Mesenchymal stem cell (in vitro differentiated cells and primary cell): ENCODE data around the gene CDCA3.

Experiments used
- DNase-seq: peaks from one replicate; pipeline ENCODE4 v3.0.0-alpha.2; 2013
- H2AFZ ChIP-seq: one replicate; pipeline ENCODE4 v1.6.1; 2013; ENCODE audit warnings: low read depth, mild to moderate bottlenecking, control low read depth, inconsistent platforms, low read length, moderate library complexity
- H2AK5ac ChIP-seq: 2 replicates; pipeline ENCODE4 v1.6.1; 2013; ENCODE audit warnings: low read length, moderate library complexity, mild to moderate bottlenecking, inconsistent platforms; ENCODE audit not compliant: severe bottlenecking
- H2BK120ac ChIP-seq: one replicate; pipeline ENCODE4 v1.6.1; 2013; ENCODE audit warnings: low read depth, mild to moderate bottlenecking, inconsistent platforms, low read length, moderate library complexity
- H2BK12ac ChIP-seq, 2 experiments: one replicate each; pipeline ENCODE4 v1.6.1; 2013; ENCODE audit warnings: inconsistent platforms in 2 of 2, low read length in 2 of 2, mild to moderate bottlenecking in 2 of 2, moderate library complexity in 2 of 2, control low read depth in 1 of 2
- H2BK15ac ChIP-seq: one replicate; pipeline ENCODE4 v1.6.1; 2013; ENCODE audit warnings: mild to moderate bottlenecking, low read depth, inconsistent platforms; ENCODE audit not compliant: poor library complexity, severe bottlenecking
- H2BK5ac ChIP-seq: 2 replicates; pipeline ENCODE4 v1.6.1; 2013; ENCODE audit warnings: low read depth, mild to moderate bottlenecking, low read length, control low read depth, inconsistent platforms; ENCODE audit not compliant: poor library complexity, severe bottlenecking
- H3K14ac ChIP-seq, 2 experiments: one replicate each; pipeline ENCODE4 v1.6.1; 2013; ENCODE audit warnings: inconsistent platforms in 2 of 2, low read length in 2 of 2, control low read depth in 1 of 2, mild to moderate bottlenecking in 1 of 2, moderate library complexity in 1 of 2
- H3K18ac ChIP-seq, 2 experiments: one replicate each; pipeline ENCODE4 v1.6.1; 2013; ENCODE audit warnings: inconsistent platforms in 2 of 2, low read length in 2 of 2, control low read depth in 1 of 2, low read depth in 1 of 2, mild to moderate bottlenecking in 1 of 2
- H3K23ac ChIP-seq, 2 experiments: one replicate each; pipeline ENCODE4 v1.6.1; 2013; ENCODE audit warnings: inconsistent platforms in 2 of 2, low read length in 2 of 2, mild to moderate bottlenecking in 2 of 2, moderate library complexity in 2 of 2, control low read depth in 1 of 2
- H3K27ac ChIP-seq: 2 replicates; pipeline ENCODE4 v1.5.1; 2013; ENCODE audit warnings: mild to moderate bottlenecking, moderate library complexity, low read length, control low read depth, inconsistent platforms; ENCODE audit not compliant: poor library complexity, severe bottlenecking
- H3K27me3 ChIP-seq, 2 experiments: 2 replicates each; pipeline versions ENCODE4 v1.6.1 to v1.7.0; 2013; ENCODE audit warnings: low read length in 2 of 2, mild to moderate bottlenecking in 2 of 2, moderate library complexity in 2 of 2, control low read depth in 1 of 2, inconsistent platforms in 1 of 2; ENCODE audit not compliant: control insufficient read depth in 1 of 2, insufficient read depth in 1 of 2
- H3K36me3 ChIP-seq, 2 experiments: 2 replicates each; pipeline versions ENCODE4 v1.6.1 to v1.7.0; 2013; ENCODE audit warnings: low read length in 2 of 2, control low read depth in 1 of 2, inconsistent platforms in 1 of 2, low read depth in 1 of 2, mild to moderate bottlenecking in 1 of 2; ENCODE audit not compliant: insufficient read depth in 2 of 2, control insufficient read depth in 1 of 2
- H3K4ac ChIP-seq, 2 experiments: one replicate each; pipeline ENCODE4 v1.6.1; 2013; ENCODE audit warnings: inconsistent platforms in 2 of 2, low read length in 2 of 2, mild to moderate bottlenecking in 2 of 2, moderate library complexity in 2 of 2, control low read depth in 1 of 2, low read depth in 1 of 2
- H3K4me1 ChIP-seq: 2 replicates; pipeline ENCODE4 v1.6.1; 2013; ENCODE audit warnings: low read depth, low read length, control low read depth; ENCODE audit not compliant: control insufficient read depth, insufficient read depth
- H3K4me2 ChIP-seq: 2 replicates; pipeline ENCODE4 v1.6.1; 2013; ENCODE audit warnings: low read length, mild to moderate bottlenecking, inconsistent platforms; ENCODE audit not compliant: poor library complexity, severe bottlenecking
- H3K4me3 ChIP-seq, 2 experiments: 2 replicates each; pipeline versions ENCODE4 v1.5.1 to v1.7.0; 2013; ENCODE audit warnings: low read length in 2 of 2, mild to moderate bottlenecking in 2 of 2, control low read depth in 1 of 2, low read depth in 1 of 2; ENCODE audit not compliant: insufficient read depth in 1 of 2
- H3K79me1 ChIP-seq: replicated peaks from 2 replicates; pipeline ENCODE4 v1.6.1; 2013; ENCODE audit warnings: mild to moderate bottlenecking, control low read depth, low read length, inconsistent platforms; ENCODE audit not compliant: poor library complexity, severe bottlenecking
- H3K9ac ChIP-seq: 2 replicates; pipeline ENCODE4 v1.7.0; 2013; ENCODE audit warnings: mild to moderate bottlenecking, low read length, moderate library complexity
- H3K9me3 ChIP-seq: 2 replicates; pipeline ENCODE4 v1.7.0; 2013; ENCODE audit warnings: mild to moderate bottlenecking, low read length; ENCODE audit not compliant: control insufficient read depth
- H4K8ac ChIP-seq: one replicate; pipeline ENCODE4 v1.6.1; 2013; ENCODE audit warnings: inconsistent platforms, mild to moderate bottlenecking, low read length, moderate library complexity
- H4K91ac ChIP-seq: one replicate; pipeline ENCODE4 v1.6.1; 2013; ENCODE audit warnings: mild to moderate bottlenecking, low read length, inconsistent platforms
- WGBS: methylation state at CpG from one replicate; pipeline ENCODE4 v1.1.7; 2013; ENCODE audit warnings: mixed read lengths; 5-methylcytosine and 5-hydroxymethylcytosine counted together

The CDCA3 gene

DNA sequence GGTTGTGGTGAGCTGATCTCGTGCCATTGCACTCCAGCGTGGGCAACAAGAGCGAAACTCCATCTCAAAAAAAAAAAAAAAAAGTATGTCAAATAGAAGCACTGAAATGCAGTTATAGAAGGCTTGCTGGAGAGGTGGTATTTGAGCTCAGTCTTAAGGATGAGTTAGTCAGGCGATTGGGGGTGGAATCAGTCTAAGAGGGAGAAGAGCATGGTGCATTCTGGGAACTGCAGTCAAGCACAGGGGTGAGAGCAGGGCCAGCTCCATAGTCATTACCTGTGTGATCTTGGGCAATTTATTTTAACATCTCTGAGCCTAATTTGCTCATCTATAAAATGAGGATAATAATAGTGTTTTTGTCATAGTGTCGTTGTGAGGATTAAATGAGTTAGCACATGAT lies 16.2 kb downstream of the CDCA3 start:
- no peak for DNase-seq
- Histone ChIP-seq H3K36me3 (peaks cover 73 to 85% of the 10 kb centered on the region in 2 experiments), H3K14ac (no peak overlapping the region), H2BK120ac (no peak overlapping the region), H3K9me3 (no peaks in the 10 kb centered on the region), H2BK15ac (no peak overlapping the region), H3K79me1 (peaks cover 38% of the 10 kb centered on the region), H3K4ac (no peak overlapping the region), H3K9ac (no peak overlapping the region), H3K4me1 (peaks cover 9% of the 10 kb centered on the region), H2BK12ac (no peak overlapping the region), H3K4me3 (no peak overlapping the region), H4K91ac (no peak overlapping the region), H4K8ac (no peak overlapping the region), H2BK5ac (no peak overlapping the region), H3K18ac (no peak overlapping the region), H3K4me2 (no peak overlapping the region), H3K27ac (no peak overlapping the region), H2AFZ (no peak overlapping the region), H3K23ac (no peak overlapping the region), H2AK5ac (no peak overlapping the region), H3K27me3 (no peaks in the 10 kb centered on the region)
- 76% methylated on average over 2 of the region's 5 CpGs for WGBS

DNA sequence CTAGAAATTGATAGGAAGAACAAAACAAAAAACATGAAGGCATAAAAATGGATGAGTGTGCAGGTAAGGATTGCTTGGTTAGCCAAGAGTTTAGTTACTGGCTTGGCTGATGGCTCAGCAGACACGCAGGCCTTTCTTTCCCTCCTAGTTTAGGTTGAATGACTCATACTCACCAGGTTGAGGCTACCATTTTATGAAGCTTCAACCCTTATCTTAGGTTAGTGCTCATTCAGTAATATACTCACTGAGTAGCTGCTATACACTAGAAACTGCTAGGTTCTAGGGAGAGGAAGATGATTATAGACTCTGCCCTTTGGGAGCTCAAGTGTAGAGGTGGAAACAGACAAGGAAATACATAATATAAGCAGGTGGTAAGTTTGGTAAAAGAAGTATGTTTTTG lies 16.8 kb downstream of the CDCA3 start:
- no peak overlapping the region for H2BK5ac ChIP-seq
- no peak overlapping the region for H2AK5ac ChIP-seq
- H3K4me3 ChIP-seq: no peak overlapping the region
- no peaks in the 10 kb centered on the region for H3K9me3 ChIP-seq
- H4K8ac ChIP-seq: no peak overlapping the region
- no peak overlapping the region for H3K18ac ChIP-seq
- WGBS: no CpG with 5 or more reads among the region's 1 CpG
- peaks cover 40% of the 10 kb centered on the region for H3K79me1 ChIP-seq
- H2AFZ ChIP-seq: no peak overlapping the region
- H3K14ac ChIP-seq: no peak overlapping the region
- H4K91ac ChIP-seq: no peak overlapping the region
- DNase-seq: no peak
- no peak overlapping the region for H3K4ac ChIP-seq
- no peak overlapping the region for H3K27ac ChIP-seq
- no peak overlapping the region for H3K4me2 ChIP-seq
- no peak overlapping the region for H2BK15ac ChIP-seq
- H3K23ac ChIP-seq: no peak overlapping the region
- H3K36me3 ChIP-seq: peaks cover 68 to 79% of the 10 kb centered on the region in 2 experiments
- no peak overlapping the region for H3K9ac ChIP-seq
- H2BK120ac ChIP-seq: no peak overlapping the region
- H3K4me1 ChIP-seq: peaks cover 13% of the 10 kb centered on the region
- H2BK12ac ChIP-seq: no peak overlapping the region
- H3K27me3 ChIP-seq: no peaks in the 10 kb centered on the region

DNA sequence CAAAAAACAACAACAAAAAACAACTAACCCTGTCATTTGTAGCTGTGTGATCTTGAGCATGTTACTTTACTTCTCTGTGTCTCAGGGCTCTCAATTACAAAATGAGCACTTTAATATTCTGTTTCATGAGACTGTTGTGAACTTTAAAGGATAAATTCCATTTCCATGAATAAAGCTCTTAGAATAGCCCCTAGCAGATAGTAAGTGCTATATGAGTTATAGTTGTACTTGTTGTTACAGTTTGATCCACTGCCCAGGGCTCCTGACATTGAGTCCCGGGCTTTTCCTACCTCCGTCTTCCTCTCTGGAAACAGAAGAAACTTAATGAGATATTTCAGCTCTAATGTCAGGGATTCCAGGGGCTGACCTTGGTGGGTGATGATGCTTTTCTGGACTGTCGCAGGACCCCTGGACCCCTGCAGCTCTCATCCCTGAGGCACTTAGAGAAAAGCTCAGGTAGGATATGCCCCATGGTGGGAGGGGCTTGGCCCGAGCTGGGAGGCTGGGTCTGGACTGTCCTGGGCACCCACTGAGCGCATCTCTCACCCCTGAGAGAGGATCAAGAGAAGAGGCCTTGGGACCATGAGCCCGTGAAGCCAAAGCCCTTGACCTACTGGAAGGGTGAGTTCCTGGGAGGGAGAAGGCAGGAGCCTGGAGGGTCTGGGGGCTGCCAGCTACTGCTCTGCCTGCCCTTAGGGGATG lies 17.7 kb downstream of the CDCA3 start:
- WGBS: 91% methylated on average over 6 of the region's 6 CpGs
- H3K4me2 ChIP-seq: no peak overlapping the region
- H3K27ac ChIP-seq: no peak overlapping the region
- no peak overlapping the region for H4K8ac ChIP-seq
- H2BK12ac ChIP-seq: no peak overlapping the region
- peaks cover 40% of the 10 kb centered on the region for H3K79me1 ChIP-seq
- H2AFZ ChIP-seq: no peak overlapping the region
- no peak for DNase-seq
- no peaks in the 10 kb centered on the region for H3K9me3 ChIP-seq
- H2BK15ac ChIP-seq: no peak overlapping the region
- H3K14ac ChIP-seq: no peak overlapping the region
- H2BK120ac ChIP-seq: no peak overlapping the region
- H3K9ac ChIP-seq: no peak overlapping the region
- H3K4me3 ChIP-seq: no peak overlapping the region
- H3K27me3 ChIP-seq: no peaks in the 10 kb centered on the region
- peaks cover 59 to 70% of the 10 kb centered on the region in 2 experiments for H3K36me3 ChIP-seq
- no peak overlapping the region for H4K91ac ChIP-seq
- no peak overlapping the region for H3K18ac ChIP-seq
- H3K4me1 ChIP-seq: peaks cover 13% of the 10 kb centered on the region
- no peak overlapping the region for H2AK5ac ChIP-seq
- no peak overlapping the region for H2BK5ac ChIP-seq
- no peak overlapping the region for H3K23ac ChIP-seq
- H3K4ac ChIP-seq: no peak overlapping the region

DNA sequence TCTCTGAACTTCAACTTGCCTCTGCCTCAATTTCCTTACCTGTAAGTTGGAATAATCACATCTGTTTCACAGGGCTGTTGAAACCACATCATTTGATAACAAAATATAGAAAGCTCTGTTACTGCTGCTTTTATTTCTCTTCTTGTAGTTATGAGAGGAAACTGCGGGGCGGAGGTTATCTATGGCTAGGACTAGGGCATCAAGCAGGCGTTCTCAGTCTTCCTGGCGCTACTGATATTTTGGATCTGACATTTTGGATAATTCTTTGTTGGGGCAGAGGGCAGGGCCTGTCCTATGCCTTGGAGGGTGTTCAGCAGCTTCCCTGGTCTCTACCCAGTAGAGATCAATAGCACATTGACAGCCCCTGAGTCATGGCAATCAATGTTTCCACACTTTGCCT lies 19.0 kb downstream of the CDCA3 start:
- Histone ChIP-seq H2BK15ac (no peak overlapping the region), H2AFZ (no peak overlapping the region), H3K9ac (no peak overlapping the region), H3K23ac (no peak overlapping the region), H3K4ac (no peak overlapping the region), H4K91ac (no peak overlapping the region), H2BK120ac (no peak overlapping the region), H3K18ac (no peak overlapping the region), H3K9me3 (no peaks in the 10 kb centered on the region), H3K4me1 (peaks cover 21% of the 10 kb centered on the region), H2BK12ac (no peak overlapping the region), H2BK5ac (no peak overlapping the region), H2AK5ac (no peak overlapping the region), H3K4me2 (no peak overlapping the region), H3K4me3 (no peak overlapping the region), H3K79me1 (peaks cover 34% of the 10 kb centered on the region), H3K14ac (no peak overlapping the region), H3K27ac (no peak overlapping the region), H4K8ac (no peak overlapping the region), H3K36me3 (peaks cover 47 to 57% of the 10 kb centered on the region in 2 experiments), H3K27me3 (no peaks in the 10 kb centered on the region)
- no peak for DNase-seq
- WGBS: 98% methylated on average over 4 of the region's 4 CpGs
